Astrocyte (in vitro differentiated cells and primary cell): ENCODE results near the gene RRP36. TPM values are rescaled to one million over a fixed set of nuclear protein-coding genes. Genes with fewer than 3 reads are reported as not detected.

ENCODE experiments used
- DNase-seq: peaks from one replicate; pipeline ENCODE4 v3.0.0-alpha.2; 2010; ENCODE audit warnings: low read depth
- FAIRE-seq: peaks from 2 replicates; lab custom pipeline; 2011; peaks lifted over from hg19 to GRCh38; lab: Jason Lieb, UNC
- H2AFZ ChIP-seq: 2 replicates; pipeline ENCODE4 v1.6.0; 2012; ENCODE audit warnings: low read depth, low read length, inconsistent platforms
- H3K27ac ChIP-seq: 2 replicates; pipeline ENCODE4 v1.5.1; 2011; ENCODE audit warnings: low read depth, low read length, inconsistent platforms
- H3K27me3 ChIP-seq: 2 replicates; pipeline ENCODE4 v1.6.0; 2011; ENCODE audit warnings: low read length, inconsistent platforms; ENCODE audit not compliant: insufficient read depth
- H3K36me3 ChIP-seq: 2 replicates; pipeline ENCODE4 v1.5.1; 2011; ENCODE audit warnings: low read length, inconsistent platforms; ENCODE audit not compliant: insufficient read depth
- H3K4me1 ChIP-seq: 2 replicates; pipeline ENCODE4 v1.5.1; 2011; ENCODE audit warnings: low read length, inconsistent platforms; ENCODE audit not compliant: insufficient read depth
- H3K4me2 ChIP-seq: 2 replicates; pipeline ENCODE4 v1.6.0; 2012; ENCODE audit warnings: low read length, inconsistent platforms
- H3K4me3 ChIP-seq: 2 replicates; pipeline ENCODE4 v1.5.1; 2011; ENCODE audit warnings: low read depth, mild to moderate bottlenecking, low read length, inconsistent platforms; ENCODE audit not compliant: insufficient read depth
- H3K79me2 ChIP-seq: 2 replicates; pipeline ENCODE4 v1.6.0; 2012; ENCODE audit warnings: mild to moderate bottlenecking, low read length, inconsistent platforms; ENCODE audit not compliant: insufficient read depth
- H3K9ac ChIP-seq: 2 replicates; pipeline ENCODE4 v1.6.0; 2012; ENCODE audit warnings: mild to moderate bottlenecking, low read length, inconsistent platforms
- H3K9me3 ChIP-seq: 2 replicates; pipeline ENCODE4 v1.5.1; 2012; ENCODE audit warnings: low read depth, mild to moderate bottlenecking, low read length, inconsistent platforms; ENCODE audit not compliant: insufficient read depth
- H4K20me1 ChIP-seq: 2 replicates; pipeline ENCODE4 v1.6.0; 2012; ENCODE audit warnings: low read length, inconsistent platforms; ENCODE audit not compliant: insufficient read depth
- H3K27ac Mint-ChIP-seq: one replicate; pipeline ENCODE4 v1.8.0; 2021; ENCODE audit warnings: mild to moderate bottlenecking, mixed read lengths; ENCODE audit not compliant: unreplicated experiment
- H3K27me3 Mint-ChIP-seq: one replicate; pipeline ENCODE4 v1.8.0; 2021; ENCODE audit warnings: low read depth, mixed read lengths; ENCODE audit not compliant: unreplicated experiment
- H3K36me3 Mint-ChIP-seq: one replicate; pipeline ENCODE4 v1.8.0; 2021; ENCODE audit warnings: low read depth, mixed read lengths; ENCODE audit not compliant: unreplicated experiment
- H3K4me1 Mint-ChIP-seq: one replicate; pipeline ENCODE4 v1.8.0; 2021; ENCODE audit warnings: low read depth, mixed read lengths; ENCODE audit not compliant: unreplicated experiment
- H3K4me3 Mint-ChIP-seq: one replicate; pipeline ENCODE4 v1.8.0; 2021; ENCODE audit warnings: mild to moderate bottlenecking, moderate library complexity, mixed read lengths; ENCODE audit not compliant: unreplicated experiment
- H3K9me3 Mint-ChIP-seq: one replicate; pipeline ENCODE4 v1.8.0; 2021; ENCODE audit warnings: mild to moderate bottlenecking, mixed read lengths; ENCODE audit not compliant: unreplicated experiment
- EZH2 ChIP-seq: IDR thresholded peaks from 2 replicates; pipeline ENCODE4 v1.6.1; 2012; ENCODE audit warnings: mild to moderate bottlenecking, low read length, inconsistent platforms; ENCODE audit not compliant: insufficient read depth
- total RNA-seq: library from RNA; stranded (reverse); gene quantifications from 2 replicates; pipeline ENCODE4 v1.2.1, GENCODE V29; 2021
- TF ChIP-seq, protein P1 (sequence below): IDR thresholded peaks from 2 replicates; pipeline ENCODE4 v1.5.1; 2011; ENCODE audit warnings: low read depth, mild to moderate bottlenecking, inconsistent platforms, low read length, moderate library complexity; ENCODE audit not compliant: insufficient read depth

RRP36 gene
- total RNA-seq, 1 donor from 2014 or later = 77.9 TPM

DNA sequence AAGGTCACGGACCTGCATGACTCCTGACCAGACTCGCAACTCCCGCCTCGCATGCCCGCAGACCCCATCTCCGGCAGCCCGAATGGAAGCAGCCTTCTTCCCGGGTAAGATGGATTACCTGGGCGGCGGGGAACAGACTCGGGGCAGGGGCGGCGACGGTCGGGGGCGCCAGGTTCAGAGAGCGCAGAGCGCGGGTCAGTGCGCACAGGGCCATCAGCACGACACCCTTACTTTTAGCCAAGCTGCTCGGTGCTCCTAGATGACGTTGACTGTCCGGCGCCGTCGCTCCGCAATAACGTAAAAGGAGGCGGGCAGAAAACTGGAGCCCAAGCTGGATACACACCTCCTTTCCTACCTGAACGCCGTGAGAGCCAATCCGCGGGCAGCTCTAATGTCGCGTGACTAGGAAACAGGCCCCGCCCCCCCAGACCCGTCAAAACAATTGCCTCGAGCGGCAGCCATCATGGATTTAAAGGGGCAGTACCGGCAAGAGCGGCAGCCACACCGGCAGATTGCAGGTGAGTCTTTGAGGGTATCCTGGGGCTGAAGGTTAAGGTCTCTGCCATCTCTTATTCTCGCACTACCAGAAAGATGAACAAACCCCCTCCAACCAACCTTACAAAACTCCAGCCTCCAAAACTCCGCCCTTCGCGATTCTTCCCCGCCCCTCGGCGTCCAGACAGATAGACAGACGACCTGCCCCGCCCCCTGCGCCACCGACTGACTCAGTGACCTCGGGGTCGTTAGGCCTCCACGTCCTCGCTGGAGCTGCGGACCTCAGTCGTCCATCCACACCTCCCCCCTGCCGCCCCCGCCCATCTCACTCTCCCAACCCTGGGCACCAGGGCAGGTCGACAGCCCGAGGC, 38.0 kb downstream of the RRP36 start, which contains the start of the genes KLC4 and MRPL2:
Gene KLC4 (plus strand): TSS at position 464 of the 866 bp plus-strand sequence. CDS start 1,705 bp downstream, outside the sequence.
Gene MRPL2 (minus strand): TSS at position 267 of the 866 bp plus-strand sequence. CDS start 53 bp downstream, at position 214.
- Histone ChIP-seq H3K9ac (peak within 1 kb of the TSS; percentile 98), H4K20me1 (no peaks in the 10 kb centered on the region), H3K4me2 (peak within 1 kb of the TSS; percentile 95), H2AFZ (peak within 1 kb of the TSS; percentile 90), H3K9me3 (no peaks in the 10 kb centered on the region), H3K4me3 (peak within 1 kb of the TSS; percentile 97), H3K4me1 (peaks cover 32% of the 10 kb centered on the region), H3K36me3 (peaks cover 8% of the 10 kb centered on the region), H3K79me2 (peaks cover 30% of the 10 kb centered on the region), H3K27ac (peak within 1 kb of the TSS; percentile 94), H3K27me3 (no peaks in the 10 kb centered on the region)
- Mint-ChIP-seq H3K36me3 (peaks cover 4% of the 10 kb centered on the region), H3K27ac (peak within 1 kb of the TSS; percentile 100), H3K9me3 (no peaks in the 10 kb centered on the region), H3K4me3 (peak within 1 kb of the TSS; percentile 96), H3K4me1 (peaks cover 15% of the 10 kb centered on the region), H3K27me3 (no peaks in the 10 kb centered on the region)
- FAIRE-seq (no peak), DNase-seq (peak; percentile 94)
- TF ChIP-seq, protein P1, sequence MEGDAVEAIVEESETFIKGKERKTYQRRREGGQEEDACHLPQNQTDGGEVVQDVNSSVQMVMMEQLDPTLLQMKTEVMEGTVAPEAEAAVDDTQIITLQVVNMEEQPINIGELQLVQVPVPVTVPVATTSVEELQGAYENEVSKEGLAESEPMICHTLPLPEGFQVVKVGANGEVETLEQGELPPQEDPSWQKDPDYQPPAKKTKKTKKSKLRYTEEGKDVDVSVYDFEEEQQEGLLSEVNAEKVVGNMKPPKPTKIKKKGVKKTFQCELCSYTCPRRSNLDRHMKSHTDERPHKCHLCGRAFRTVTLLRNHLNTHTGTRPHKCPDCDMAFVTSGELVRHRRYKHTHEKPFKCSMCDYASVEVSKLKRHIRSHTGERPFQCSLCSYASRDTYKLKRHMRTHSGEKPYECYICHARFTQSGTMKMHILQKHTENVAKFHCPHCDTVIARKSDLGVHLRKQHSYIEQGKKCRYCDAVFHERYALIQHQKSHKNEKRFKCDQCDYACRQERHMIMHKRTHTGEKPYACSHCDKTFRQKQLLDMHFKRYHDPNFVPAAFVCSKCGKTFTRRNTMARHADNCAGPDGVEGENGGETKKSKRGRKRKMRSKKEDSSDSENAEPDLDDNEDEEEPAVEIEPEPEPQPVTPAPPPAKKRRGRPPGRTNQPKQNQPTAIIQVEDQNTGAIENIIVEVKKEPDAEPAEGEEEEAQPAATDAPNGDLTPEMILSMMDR = no peak
- TF ChIP-seq EZH2 = no peak

DNA sequence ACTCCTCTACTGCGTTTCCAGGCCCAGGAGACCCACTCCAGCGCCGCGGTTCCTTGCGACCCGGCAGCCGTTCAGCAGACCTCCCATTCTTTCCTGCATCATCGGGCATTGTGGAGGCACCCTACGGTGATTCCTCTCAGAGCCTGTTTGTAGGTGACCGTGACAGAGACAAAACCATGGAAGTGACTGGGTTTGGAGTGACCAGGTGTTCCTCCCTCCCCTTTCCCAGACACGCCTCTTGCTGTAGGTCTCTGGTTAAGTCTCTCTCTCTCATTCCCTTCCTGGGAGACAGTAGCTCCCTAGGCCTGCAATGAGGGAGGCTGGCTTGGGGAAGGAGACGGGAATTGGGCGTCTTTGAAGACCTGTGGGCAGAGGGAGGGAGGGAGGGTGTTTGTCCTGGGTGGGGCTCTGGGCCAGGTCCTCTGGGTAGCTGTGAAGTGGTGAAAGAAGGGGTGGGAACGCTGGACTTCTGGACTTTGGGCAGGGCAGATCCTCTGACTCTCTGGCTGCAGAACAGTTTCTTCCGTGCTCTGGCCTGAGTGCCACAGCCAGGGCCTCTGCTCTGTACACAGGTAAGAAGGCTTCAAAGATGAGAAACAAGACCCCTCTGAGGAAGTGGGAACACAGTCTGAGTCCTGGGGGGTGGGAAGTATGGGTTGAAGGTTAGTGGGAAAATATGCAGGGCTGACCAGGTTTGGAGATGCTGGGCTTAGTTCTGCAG, 38.8 kb downstream of the RRP36 start:
- Mint-ChIP-seq H3K9me3 (no peaks in the 10 kb centered on the region), H3K4me1 (peaks cover 15% of the 10 kb centered on the region), H3K27me3 (no peaks in the 10 kb centered on the region), H3K36me3 (peaks cover 10% of the 10 kb centered on the region), H3K4me3 (peak overlapping the region; percentile 96), H3K27ac (peak overlapping the region; percentile 100)
- H3K36me3 ChIP-seq = peaks cover 8% of the 10 kb centered on the region
- H3K9ac ChIP-seq = peak overlapping the region; percentile 98
- FAIRE-seq = no peak
- H3K79me2 ChIP-seq = peaks cover 30% of the 10 kb centered on the region
- H3K27me3 ChIP-seq = no peaks in the 10 kb centered on the region
- H4K20me1 ChIP-seq = no peaks in the 10 kb centered on the region
- peak overlapping the region; percentile 97 for H3K4me3 ChIP-seq
- H3K4me2 ChIP-seq = peak overlapping the region; percentile 95
- TF ChIP-seq EZH2 = no peak
- peak overlapping the region; percentile 94 for H3K27ac ChIP-seq
- H3K9me3 ChIP-seq = no peaks in the 10 kb centered on the region
- peaks cover 30% of the 10 kb centered on the region for H3K4me1 ChIP-seq
- H2AFZ ChIP-seq = peak overlapping the region; percentile 90
- DNase-seq = no peak
